ENCODE data around the gene ARL8A. TPM values are rescaled to one million over a fixed set of nuclear protein-coding genes. Genes with fewer than 3 reads are reported as not detected.

The ARL8A gene
- total RNA-seq, 2 experiments from 2014 or later: 38.2 to 40.4 TPM

DNA sequence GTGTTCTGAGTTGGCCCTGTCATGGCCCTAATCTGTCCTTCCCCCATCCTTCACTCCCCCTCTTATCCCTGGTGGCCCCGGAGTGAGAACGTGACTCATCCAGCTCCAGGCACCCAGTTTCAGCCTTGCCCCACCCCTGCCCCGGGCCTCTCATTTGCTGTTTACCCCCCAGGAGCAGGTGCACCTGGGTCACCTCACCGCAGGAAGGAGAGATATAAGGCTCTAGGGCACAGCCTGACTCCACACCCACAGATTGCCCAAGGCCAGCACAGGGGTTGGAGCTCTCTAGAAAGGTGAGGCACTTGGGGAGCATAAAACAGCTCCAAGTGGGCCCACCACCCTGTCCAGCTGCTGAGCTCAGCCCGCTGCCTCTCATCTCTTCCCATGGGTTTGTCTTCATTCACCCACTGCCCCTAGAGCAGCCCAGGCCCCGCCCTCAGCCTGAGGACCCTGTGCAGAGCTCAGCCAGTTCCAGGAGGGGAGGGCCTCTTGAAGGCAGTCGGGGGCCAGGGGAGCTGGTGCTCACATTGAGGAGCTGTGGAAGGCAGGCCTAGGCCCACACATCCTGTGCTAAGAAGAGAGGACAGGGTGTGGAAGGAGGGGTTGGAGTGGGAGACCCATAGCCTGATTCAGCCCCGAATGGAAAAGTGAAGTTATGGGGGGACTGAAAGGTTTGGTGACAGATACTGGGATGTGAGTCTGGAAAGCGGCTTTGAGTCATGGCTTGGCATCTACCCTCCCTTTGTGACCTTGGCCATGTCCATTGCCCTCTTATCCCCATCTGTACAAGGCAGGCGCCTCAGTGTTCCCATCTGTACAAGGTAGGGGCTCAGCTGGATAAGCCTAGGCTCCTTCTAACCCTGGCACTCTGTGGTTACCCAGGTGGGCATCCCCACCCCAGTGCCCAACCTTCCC, 37.9 kb downstream of the ARL8A start:
- no peak for DNase-seq
- Mint-ChIP-seq H3K27me3 (peaks cover 2% of the 10 kb centered on the region), H3K36me3 (no peaks in the 10 kb centered on the region), H3K9me3 (no peaks in the 10 kb centered on the region), H3K27ac (no peak overlapping the region), H3K4me3 (no peak overlapping the region), H3K4me1 (ENCODE audit: low read depth) (no peaks in the 10 kb centered on the region)
- intact Hi-C loops (cut with micrococcal nuclease): no loop called here
- ChIA-PET POLR2A (no interaction called here), CTCF (interaction anchor here (0.9 to 1.1 kb wide), 2 partner anchors 29 to 211 kb away, joined by 3 read pairs; no protein-coding TSS in a partner anchor)

DNA sequence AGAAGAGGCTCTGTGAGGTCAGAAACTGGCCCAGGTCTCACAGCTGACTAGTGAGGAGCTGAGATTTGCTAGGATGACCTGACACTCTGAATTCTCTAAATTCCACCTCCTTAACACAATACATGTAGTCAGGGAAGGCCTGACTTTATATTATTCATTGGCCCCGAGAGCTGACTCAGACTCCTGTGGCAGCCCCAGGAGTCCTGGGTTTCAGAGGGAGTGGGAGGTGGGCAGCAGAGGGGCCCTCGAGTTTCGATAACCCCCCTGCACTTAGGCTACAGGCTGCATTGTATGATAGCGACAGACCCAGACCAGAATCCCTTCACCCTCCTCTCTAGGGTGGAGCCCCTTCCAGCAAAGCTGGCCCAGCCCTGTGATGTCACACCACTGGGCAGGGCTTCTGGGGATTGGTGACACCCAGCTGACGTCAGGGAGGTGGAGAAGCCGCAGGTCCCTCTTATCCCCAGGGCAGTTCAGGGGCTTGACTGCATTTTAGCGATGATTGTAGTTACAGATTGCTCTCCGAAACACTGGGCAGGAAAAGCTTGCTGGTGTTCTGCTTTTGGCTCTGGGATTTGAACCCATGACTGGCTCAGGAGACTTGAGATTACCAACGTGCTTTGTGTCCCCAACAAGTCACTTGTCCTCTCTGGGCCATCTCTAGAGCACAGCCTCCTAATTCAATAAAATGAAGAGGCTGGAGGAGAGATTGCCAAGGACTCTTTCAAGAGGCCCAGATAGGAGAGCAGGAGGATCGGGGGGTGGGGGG, 38.8 kb downstream of the ARL8A start:
- no peaks in the 10 kb centered on the region for H3K4me1 Mint-ChIP-seq (ENCODE audit: low read depth)

DNA sequence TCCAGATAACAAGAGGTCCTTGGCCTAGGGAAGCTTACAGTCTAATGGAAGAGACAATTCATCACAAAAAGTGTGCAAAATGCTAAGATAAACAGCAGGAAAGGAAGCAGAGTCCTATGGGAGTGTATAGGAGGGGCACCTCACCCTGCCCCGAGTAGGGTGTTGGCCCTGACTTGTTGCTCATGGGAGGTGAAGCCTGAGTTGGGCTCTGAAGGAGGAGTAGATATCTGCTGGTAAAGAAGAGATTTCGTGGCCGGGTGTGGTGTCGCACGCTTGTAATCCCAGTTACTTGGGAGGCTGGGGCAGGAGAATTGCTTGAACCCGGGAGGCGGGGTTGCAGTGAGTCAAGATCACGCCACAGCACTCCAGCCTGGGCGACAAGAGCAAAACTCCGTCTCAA, 40.5 kb downstream of the ARL8A start:
- H3K27ac Mint-ChIP-seq: no peak overlapping the region
- no peaks in the 10 kb centered on the region for H3K9me3 Mint-ChIP-seq
- H3K4me3 Mint-ChIP-seq: no peak overlapping the region
- DNase-seq: no peak
- no peaks in the 10 kb centered on the region for H3K4me1 Mint-ChIP-seq (ENCODE audit: low read depth)
- no peaks in the 10 kb centered on the region for H3K36me3 Mint-ChIP-seq
- CTCF ChIA-PET: no interaction called here
- peaks cover 2% of the 10 kb centered on the region for H3K27me3 Mint-ChIP-seq
- intact Hi-C loops (cut with micrococcal nuclease): no loop called here
- POLR2A ChIA-PET: no interaction called here

More for the DNA sequence above, 38.8 kb downstream of the ARL8A start:
- Mint-ChIP-seq H3K27me3 (peaks cover 2% of the 10 kb centered on the region), H3K27ac (no peak overlapping the region), H3K36me3 (no peaks in the 10 kb centered on the region), H3K4me3 (no peak overlapping the region), H3K9me3 (no peaks in the 10 kb centered on the region)
- ChIA-PET POLR2A (no interaction called here), CTCF (interaction anchor here (0.6 to 1.1 kb wide), 2 partner anchors 30 to 575 kb away, joined by 3 to 4 read pairs; no protein-coding TSS in a partner anchor)
- no peak for DNase-seq
- intact Hi-C loops (cut with micrococcal nuclease): no loop called here

DNA sequence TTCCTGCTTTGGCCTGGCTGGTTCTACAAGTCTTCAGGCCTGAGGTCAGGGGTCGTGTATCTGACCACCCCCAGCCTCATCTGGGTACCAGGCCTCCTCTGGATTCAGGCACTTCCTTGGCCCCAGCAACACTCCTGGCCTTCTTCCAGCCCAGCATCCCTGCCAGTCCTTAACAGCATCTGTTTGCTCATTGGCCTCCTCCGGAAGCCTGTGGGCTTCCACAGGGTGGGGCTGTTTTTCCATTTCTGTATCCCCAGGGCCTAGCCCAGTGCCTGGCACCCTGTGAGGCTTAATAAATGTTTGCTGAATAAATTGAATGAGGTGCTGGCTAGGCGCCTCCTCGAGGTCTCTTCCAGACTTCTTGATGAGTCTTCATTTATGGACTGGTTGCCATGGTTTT, 43.4 kb downstream of the ARL8A start:
- Mint-ChIP-seq H3K27ac (no peak overlapping the region), H3K4me1 (ENCODE audit: low read depth) (no peaks in the 10 kb centered on the region), H3K9me3 (no peaks in the 10 kb centered on the region), H3K27me3 (peaks cover 2% of the 10 kb centered on the region), H3K4me3 (no peak overlapping the region), H3K36me3 (no peaks in the 10 kb centered on the region)
- DNase-seq: no peak
- intact Hi-C loops (cut with micrococcal nuclease): no loop called here
- POLR2A ChIA-PET: no interaction called here
- CTCF ChIA-PET: interaction anchor here (0.7 to 1.1 kb wide), 3 partner anchors 33 to 90 kb away, joined by 3 to 5 read pairs (median 3); partner anchors contain the start of gene ELF3

DNA sequence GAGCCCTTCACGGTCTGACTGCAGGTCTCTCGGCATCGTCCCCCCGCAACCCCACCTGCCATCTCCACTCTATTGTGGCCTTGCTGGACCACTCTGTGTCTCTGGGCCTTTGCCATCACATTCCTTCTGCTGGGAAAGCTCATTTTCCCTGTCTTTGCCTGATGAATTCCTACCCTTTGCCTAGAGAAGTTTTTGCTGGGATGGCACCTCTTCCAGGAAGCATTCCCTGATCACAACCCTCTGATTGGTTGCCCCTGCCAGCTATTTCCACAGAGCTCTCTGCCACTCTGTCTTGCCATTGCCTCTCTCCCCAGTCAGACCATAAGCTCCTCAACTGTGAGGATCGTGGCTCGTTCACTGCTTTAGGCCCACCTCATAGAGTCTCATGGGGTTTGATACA, 50.7 kb downstream of the ARL8A start:
- intact Hi-C loops (cut with micrococcal nuclease): no loop called here
- no peak for DNase-seq
- H3K36me3 Mint-ChIP-seq: no peaks in the 10 kb centered on the region
- ChIA-PET CTCF (interaction anchor here (1.5 kb wide), 1 partner anchor 95 kb away, joined by 3 read pairs; no protein-coding TSS in a partner anchor), POLR2A (no interaction called here)
- H3K27me3 Mint-ChIP-seq: peaks cover 7% of the 10 kb centered on the region
- H3K4me1 Mint-ChIP-seq (ENCODE audit: low read depth): no peaks in the 10 kb centered on the region
- no peaks in the 10 kb centered on the region for H3K9me3 Mint-ChIP-seq
- no peak overlapping the region for H3K27ac Mint-ChIP-seq
- H3K4me3 Mint-ChIP-seq: no peak overlapping the region

DNA sequence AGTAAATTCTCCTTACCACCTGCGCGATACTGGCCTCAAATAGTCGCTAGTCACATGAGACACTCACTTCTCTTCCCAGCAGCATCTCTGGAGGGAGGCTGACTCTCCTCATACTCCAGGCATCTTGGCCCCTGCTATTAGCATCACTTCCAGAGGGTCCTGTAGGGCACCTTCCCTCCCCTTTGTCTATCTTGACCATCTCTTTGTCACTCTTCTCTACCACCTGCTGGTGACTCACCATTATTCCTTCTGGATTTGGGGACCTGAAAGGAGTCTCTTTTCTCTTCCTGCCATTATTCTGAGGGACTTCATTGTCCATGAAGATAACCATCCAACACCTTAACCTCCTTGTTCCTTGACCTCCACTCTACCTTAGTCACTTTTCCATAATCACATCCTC, 53.5 kb downstream of the ARL8A start:
- Mint-ChIP-seq H3K9me3 (no peaks in the 10 kb centered on the region), H3K4me3 (no peak overlapping the region), H3K27ac (no peak overlapping the region), H3K36me3 (no peaks in the 10 kb centered on the region), H3K27me3 (peaks cover 7% of the 10 kb centered on the region), H3K4me1 (ENCODE audit: low read depth) (no peaks in the 10 kb centered on the region)
- DNase-seq: no peak
- intact Hi-C loops (cut with micrococcal nuclease): no loop called here
- POLR2A ChIA-PET: no interaction called here
- CTCF ChIA-PET: no interaction called here

DNA sequence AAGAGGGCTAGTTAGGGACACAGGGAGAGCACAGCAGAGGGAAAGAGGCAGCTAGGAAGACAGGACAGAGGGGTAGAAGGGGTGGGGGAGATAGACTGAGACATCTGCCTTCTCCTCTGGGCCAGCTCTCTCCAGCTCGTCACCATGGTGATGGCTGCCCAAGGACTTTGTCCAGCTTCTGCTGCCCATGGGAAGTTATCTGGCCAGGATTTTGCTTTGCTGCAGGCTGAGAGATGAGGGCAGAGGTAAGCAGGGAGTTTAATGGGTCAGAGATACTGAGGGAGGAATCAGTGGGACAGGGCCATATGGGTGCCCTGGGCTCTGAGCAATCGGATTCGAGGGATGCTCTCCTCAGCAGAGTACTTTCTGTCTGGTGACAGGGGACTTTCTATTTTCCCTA, 56.3 kb downstream of the ARL8A start:
- ChIA-PET POLR2A (no interaction called here), CTCF (no interaction called here)
- H3K9me3 Mint-ChIP-seq: no peaks in the 10 kb centered on the region
- H3K27me3 Mint-ChIP-seq: no peaks in the 10 kb centered on the region
- DNase-seq: no peak
- no peak overlapping the region for H3K27ac Mint-ChIP-seq
- no peaks in the 10 kb centered on the region for H3K36me3 Mint-ChIP-seq
- no peaks in the 10 kb centered on the region for H3K4me1 Mint-ChIP-seq (ENCODE audit: low read depth)
- intact Hi-C loops (cut with micrococcal nuclease): no loop called here
- no peak overlapping the region for H3K4me3 Mint-ChIP-seq

DNA sequence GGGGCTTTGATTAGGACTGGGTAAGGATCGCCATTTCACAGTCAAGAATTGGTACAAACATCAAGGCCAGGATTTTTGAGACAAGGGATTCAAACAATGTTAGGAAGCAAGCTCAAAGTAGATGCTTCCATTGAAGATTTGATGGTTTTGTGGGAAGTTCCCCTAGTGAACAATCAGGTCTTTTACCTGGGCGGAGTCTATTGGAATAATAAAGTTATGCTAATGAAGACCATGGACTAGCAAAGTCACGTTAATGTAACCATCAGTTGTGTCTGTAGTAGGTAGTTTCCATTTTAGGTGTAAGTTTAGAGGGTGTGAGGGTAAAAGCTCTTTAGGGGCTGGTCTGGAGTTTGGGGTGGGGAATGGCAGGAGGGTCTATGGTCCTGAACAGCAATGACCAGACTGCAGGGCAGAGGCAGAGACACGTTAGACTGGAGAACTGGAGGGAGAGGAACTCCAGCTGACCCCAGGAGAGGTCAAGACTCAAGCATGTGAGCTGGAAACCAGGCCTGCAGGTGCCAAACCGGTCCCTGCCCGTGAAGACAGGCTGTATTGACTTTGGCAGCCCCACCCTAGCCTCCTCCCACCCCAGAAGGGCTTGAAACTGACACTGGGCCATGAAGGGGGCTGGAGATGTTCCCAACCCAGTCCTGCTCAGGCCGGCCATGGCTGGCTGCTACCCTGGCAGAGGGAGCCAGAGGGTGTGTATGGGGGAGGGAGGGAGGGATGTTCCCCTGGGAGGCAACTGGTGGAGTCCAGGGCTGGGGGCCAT, 57.8 kb downstream of the ARL8A start:
- Mint-ChIP-seq H3K4me3 (no peak overlapping the region), H3K4me1 (ENCODE audit: low read depth) (no peaks in the 10 kb centered on the region), H3K9me3 (no peaks in the 10 kb centered on the region), H3K36me3 (no peaks in the 10 kb centered on the region), H3K27me3 (no peaks in the 10 kb centered on the region), H3K27ac (no peak overlapping the region)
- DNase-seq: no peak
- intact Hi-C loops (cut with micrococcal nuclease): no loop called here
- CTCF ChIA-PET: no interaction called here
- POLR2A ChIA-PET: no interaction called here

DNA sequence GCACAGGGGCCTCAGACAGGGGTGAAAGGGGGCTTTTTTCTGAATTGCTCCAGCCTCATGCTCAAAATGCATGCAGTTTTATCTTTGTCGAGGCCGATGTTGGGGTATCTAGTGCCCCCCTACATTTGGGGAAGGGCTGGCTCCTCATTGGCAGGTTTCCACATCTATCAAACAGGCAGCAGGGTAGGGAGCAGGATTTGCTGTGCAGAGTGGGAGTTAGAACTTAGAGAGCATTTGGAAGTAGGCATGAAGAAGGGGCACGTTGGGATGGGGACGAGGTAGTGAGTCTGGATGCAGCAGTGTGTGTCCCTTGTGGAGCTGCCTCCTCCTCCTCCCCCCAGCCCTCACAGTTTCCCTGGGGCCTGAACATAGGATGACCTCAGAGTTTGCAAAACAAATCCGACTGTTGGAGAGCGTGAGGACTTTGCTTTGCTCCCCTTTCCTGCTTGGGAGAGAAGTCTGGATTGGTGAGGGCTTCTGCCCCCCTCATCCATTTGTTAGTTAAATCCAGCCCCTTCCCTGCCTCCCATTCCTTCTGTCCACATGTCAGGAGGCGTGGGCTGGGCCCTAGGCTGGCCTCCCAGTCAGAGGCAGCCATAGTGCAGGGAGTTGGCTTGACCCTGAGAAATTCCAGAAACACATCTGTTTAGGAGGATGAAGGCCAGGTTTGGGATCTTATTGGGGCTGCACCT, 58.7 kb downstream of the ARL8A start:
- H3K27ac Mint-ChIP-seq: no peak overlapping the region
- no peak overlapping the region for H3K4me3 Mint-ChIP-seq
- H3K27me3 Mint-ChIP-seq: no peaks in the 10 kb centered on the region
- DNase-seq: no peak
- intact Hi-C loops (cut with micrococcal nuclease): no loop called here
- no peaks in the 10 kb centered on the region for H3K36me3 Mint-ChIP-seq
- no peaks in the 10 kb centered on the region for H3K9me3 Mint-ChIP-seq
- ChIA-PET POLR2A (no interaction called here), CTCF (no interaction called here)
- no peaks in the 10 kb centered on the region for H3K4me1 Mint-ChIP-seq (ENCODE audit: low read depth)

DNA sequence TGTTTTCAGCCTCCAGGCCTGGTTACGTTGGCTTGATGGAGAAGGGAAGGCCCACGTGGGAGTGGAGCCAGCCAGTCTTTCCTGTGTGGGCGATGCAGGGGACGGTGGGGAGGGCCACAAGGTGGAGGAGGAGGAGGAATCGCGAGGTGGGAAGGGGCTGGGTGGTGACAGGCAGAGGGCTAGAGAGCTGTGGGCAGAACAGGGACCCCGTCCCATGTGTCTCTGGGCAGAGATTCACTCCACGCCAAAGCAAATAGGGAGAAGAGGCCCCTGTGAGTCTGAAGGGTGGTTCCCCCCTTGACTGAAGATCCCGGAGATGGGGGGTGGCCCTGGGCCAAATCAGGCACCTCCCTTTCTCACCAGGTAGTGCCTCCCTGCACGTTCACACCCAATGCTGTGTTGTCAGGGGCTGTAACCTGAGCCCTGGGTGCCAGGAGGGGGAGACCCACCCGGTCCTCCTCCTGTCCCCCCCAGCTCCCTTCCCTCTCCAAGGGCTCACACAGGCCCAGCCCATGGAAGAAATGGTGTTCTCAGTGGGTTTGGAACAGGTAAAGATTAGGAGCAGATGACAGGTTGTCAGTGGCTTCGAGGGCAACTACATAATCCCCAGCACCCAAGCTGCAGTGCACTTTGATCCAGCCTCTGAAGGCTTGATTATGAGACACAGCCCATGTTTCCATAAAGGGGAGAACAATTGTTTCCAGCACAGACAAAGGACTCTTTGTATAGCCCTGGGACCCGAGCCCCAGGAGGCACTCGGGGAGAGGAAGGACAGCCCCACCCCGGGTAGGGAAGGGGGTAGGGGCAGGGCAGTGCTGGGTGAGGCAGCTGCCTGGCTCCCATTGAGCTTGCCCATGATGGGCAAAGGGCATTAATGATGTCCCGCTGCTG, 59.5 kb downstream of the ARL8A start:
- Mint-ChIP-seq H3K4me3 (no peak overlapping the region), H3K4me1 (ENCODE audit: low read depth) (no peaks in the 10 kb centered on the region), H3K36me3 (no peaks in the 10 kb centered on the region), H3K27ac (no peak overlapping the region), H3K27me3 (no peaks in the 10 kb centered on the region), H3K9me3 (no peaks in the 10 kb centered on the region)
- ChIA-PET POLR2A (no interaction called here), CTCF (no interaction called here)
- intact Hi-C loops (cut with micrococcal nuclease): no loop called here
- DNase-seq: no peak
